Stimulated activated CD8-positive, alpha-beta memory T cell treated with anti-CD3 and anti-CD28 coated beads, Interleukin-12 subunit alpha, Interleukin-12 subunit beta, amount 100 ng/mL, for 4 hours (primary cell): ENCODE data around the gene GTF2H4.
A peak's percentile ranks its signal among the peaks of the same experiment; 100 is the strongest.

Experiments
- DNase-seq: peaks from one replicate; pipeline ENCODE4 v3.0.0-alpha.2; 2020; ENCODE audit warnings: low read depth

GTF2H4 gene

DNA sequence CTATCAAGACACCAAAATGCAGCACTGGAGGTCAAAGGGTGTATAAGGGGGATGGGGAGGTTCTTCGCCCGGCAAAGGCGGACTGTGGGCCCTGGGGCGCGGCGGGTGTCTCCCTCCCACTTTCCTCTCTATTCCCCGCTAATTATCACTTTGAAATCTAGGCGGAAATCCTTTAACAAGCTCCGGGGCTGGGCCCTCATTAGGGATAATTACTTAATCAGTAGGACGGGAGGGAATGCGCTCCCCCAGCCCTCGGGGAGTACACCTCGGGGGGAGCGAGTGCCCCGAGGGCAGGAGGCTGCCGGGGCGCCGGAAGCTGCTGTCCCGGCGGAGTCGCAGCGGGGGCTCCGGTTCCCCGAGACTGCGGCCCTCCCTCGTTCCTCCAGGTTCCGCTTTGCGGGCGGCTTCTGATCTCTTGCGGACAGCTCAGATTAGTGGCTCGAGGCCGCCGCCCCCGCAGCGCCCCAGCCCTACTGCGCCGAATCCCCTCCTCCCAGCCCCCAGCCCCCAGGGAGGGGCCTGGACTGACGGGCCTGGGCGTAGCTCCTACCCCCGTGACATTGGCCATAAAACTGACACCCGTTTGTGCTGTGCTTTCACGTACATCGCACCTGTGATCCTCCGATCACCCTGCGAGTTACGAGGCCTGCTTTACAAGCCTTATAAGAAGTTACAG is 47.5 kb downstream of the GTF2H4 start:
- DNase-seq = peak; percentile 58

DNA sequence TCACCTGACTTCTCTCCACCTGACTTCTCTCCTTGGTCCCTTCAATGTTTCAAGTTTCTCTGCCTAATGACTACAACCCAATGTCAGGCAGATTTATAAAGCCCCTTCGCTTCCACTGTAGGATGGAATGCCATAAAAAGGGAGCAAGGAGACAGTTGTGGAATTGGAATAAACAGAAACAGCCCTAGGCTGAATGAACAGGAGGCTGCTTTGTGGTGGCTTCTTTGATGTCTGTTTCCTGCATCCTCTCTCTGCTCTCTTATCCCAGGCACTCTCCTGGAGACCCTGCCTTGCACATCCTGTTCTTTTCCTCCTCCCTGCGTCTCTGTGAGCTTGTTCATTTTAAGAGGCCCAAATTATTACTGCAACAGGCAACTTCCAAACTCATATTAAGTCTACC is 49.7 kb downstream of the GTF2H4 start:
- DNase-seq = no peak

- no peak for DNase-seq
These were observed 53.1 kb downstream of the GTF2H4 start for GRCh38 chr6:30960907-30961673.

GRCh38 chr6:30962716-30963115 is 54.7 kb downstream of the GTF2H4 start:
- no peak for DNase-seq

- DNase-seq = no peak
These were observed 55.6 kb downstream of the GTF2H4 start for GRCh38 chr6:30963641-30964040.
